NB4 (cell line): ENCODE data around the gene SLC2A9.

Experiments used
- POLR2A ChIP-seq: IDR thresholded peaks from 2 replicates; pipeline ENCODE4 v1.6.1; 2011; ENCODE audit warnings: mild to moderate bottlenecking; ENCODE audit not compliant: insufficient read length; ENCODE audit errors: extremely low read depth
- TF ChIP-seq, protein P1 (sequence below): IDR thresholded peaks from one replicate; pipeline ENCODE4 v1.5.1; 2012; ENCODE audit warnings: low read depth, low read length
- TF ChIP-seq, protein P2 (sequence below): IDR thresholded peaks from 2 replicates; pipeline ENCODE4 v1.6.1; 2011; ENCODE audit warnings: low read depth, low read length

DNA sequence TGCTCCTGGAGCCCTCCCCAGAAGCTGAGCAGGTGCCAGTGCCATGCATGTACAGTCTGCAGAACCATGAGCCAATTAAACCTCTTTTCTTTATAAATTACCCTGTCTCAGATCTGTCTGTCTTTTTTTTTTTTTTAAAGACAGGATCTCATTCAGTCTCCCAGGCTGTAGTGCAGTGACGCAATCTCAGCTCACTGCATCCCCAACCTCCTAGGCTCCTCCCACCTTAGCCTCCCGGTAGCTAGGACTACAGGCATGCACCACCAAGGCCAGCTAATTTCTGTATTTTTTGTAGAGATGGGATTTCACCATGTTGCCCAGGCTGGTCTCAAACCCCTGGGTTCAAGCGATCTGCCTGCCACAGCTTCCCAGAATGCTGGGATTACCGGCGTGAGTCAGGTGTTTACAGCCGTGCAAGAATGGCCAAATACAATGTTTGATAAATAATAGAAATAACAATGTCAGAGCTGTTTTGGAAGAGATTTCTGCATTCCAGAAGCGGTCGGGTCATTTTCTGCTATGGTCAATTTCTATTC, 68.8 kb downstream of the SLC2A9 start:
- TF ChIP-seq, protein P1, sequence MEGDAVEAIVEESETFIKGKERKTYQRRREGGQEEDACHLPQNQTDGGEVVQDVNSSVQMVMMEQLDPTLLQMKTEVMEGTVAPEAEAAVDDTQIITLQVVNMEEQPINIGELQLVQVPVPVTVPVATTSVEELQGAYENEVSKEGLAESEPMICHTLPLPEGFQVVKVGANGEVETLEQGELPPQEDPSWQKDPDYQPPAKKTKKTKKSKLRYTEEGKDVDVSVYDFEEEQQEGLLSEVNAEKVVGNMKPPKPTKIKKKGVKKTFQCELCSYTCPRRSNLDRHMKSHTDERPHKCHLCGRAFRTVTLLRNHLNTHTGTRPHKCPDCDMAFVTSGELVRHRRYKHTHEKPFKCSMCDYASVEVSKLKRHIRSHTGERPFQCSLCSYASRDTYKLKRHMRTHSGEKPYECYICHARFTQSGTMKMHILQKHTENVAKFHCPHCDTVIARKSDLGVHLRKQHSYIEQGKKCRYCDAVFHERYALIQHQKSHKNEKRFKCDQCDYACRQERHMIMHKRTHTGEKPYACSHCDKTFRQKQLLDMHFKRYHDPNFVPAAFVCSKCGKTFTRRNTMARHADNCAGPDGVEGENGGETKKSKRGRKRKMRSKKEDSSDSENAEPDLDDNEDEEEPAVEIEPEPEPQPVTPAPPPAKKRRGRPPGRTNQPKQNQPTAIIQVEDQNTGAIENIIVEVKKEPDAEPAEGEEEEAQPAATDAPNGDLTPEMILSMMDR: no peak
- no peak for TF ChIP-seq POLR2A
- TF ChIP-seq, protein P2, sequence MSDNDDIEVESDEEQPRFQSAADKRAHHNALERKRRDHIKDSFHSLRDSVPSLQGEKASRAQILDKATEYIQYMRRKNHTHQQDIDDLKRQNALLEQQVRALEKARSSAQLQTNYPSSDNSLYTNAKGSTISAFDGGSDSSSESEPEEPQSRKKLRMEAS: no peak
